Rectal smooth muscle tissue (tissue), 1 donor: ENCODE results near the gene BRICD5.
"Not testable (repeated sequence)": the region's sequence is repeated elsewhere in the genome, so short reads cannot be mapped to it uniquely, and the experiment has no call there.

Experiments
- H3K27ac ChIP-seq: one replicate; pipeline ENCODE4 v1.7.0; 2013; ENCODE audit warnings: low read depth, low read length, inconsistent platforms
- H3K27me3 ChIP-seq: one replicate; pipeline ENCODE4 v1.7.0; 2013; ENCODE audit warnings: low read length; ENCODE audit not compliant: control insufficient read depth, insufficient read depth
- H3K36me3 ChIP-seq: one replicate; pipeline ENCODE4 v1.7.0; 2013; ENCODE audit warnings: low read length; ENCODE audit not compliant: control insufficient read depth, insufficient read depth
- H3K4me1 ChIP-seq: one replicate; pipeline ENCODE4 v1.7.0; 2013; ENCODE audit warnings: low read length; ENCODE audit not compliant: control insufficient read depth, insufficient read depth
- H3K4me3 ChIP-seq: one replicate; pipeline ENCODE4 v1.7.0; 2013; ENCODE audit warnings: low read length
- H3K9ac ChIP-seq: one replicate; pipeline ENCODE4 v1.7.0; 2013; ENCODE audit warnings: low read length

Gene BRICD5

GRCh38 chr16:2210386-2211365 is at the start of gene BRICD5:
BRICD5 (minus strand) TSS chr16:2210863; CDS start chr16:2210833, 30 bp downstream.
- Histone ChIP-seq H3K27me3 (no peaks in the 10 kb centered on the region), H3K9ac (no peak within 1 kb of the TSS), H3K4me1 (peaks cover 15% of the 10 kb centered on the region), H3K36me3 (peaks cover 14% of the 10 kb centered on the region), H3K4me3 (no peak within 1 kb of the TSS), H3K27ac (no peak within 1 kb of the TSS)

- Histone ChIP-seq H3K36me3 (peaks cover 34% of the 10 kb centered on the region), H3K27me3 (no peaks in the 10 kb centered on the region), H3K4me1 (no peaks in the 10 kb centered on the region), H3K9ac (no peak overlapping the region), H3K4me3 (no peak overlapping the region), H3K27ac (no peak overlapping the region)
Observed at GRCh38 chr16:2260250-2260649, 49.6 kb upstream of the BRICD5 start.

GRCh38 chr16:2258530-2258929 is 47.9 kb upstream of the BRICD5 start:
- H3K9ac ChIP-seq, H3K27me3 ChIP-seq, H3K4me3 ChIP-seq, H3K4me1 ChIP-seq, H3K27ac ChIP-seq: not testable (repeated sequence)
- peaks cover 36% of the 10 kb centered on the region for H3K36me3 ChIP-seq

- peaks cover 32% of the 10 kb centered on the region for H3K36me3 ChIP-seq
- H3K9ac ChIP-seq = no peak overlapping the region
- H3K4me3 ChIP-seq = no peak overlapping the region
- no peaks in the 10 kb centered on the region for H3K4me1 ChIP-seq
- no peaks in the 10 kb centered on the region for H3K27me3 ChIP-seq
- no peak overlapping the region for H3K27ac ChIP-seq
Observed at GRCh38 chr16:2257726-2258125, 47.1 kb upstream of the BRICD5 start.

- H3K4me3 ChIP-seq = no peak overlapping the region
Observed at GRCh38 chr16:2256531-2257140, 46.0 kb upstream of the BRICD5 start.

GRCh38 chr16:2253293-2253692 is 42.6 kb upstream of the BRICD5 start:
- peaks cover 10% of the 10 kb centered on the region for H3K4me1 ChIP-seq
- no peaks in the 10 kb centered on the region for H3K27me3 ChIP-seq
- H3K9ac ChIP-seq = no peak overlapping the region
- H3K4me3 ChIP-seq = no peak overlapping the region
- H3K36me3 ChIP-seq = peaks cover 23% of the 10 kb centered on the region
- no peak overlapping the region for H3K27ac ChIP-seq

More at GRCh38 chr16:2256531-2257140, 46.0 kb upstream of the BRICD5 start:
- Histone ChIP-seq H3K27ac (no peak overlapping the region), H3K36me3 (peaks cover 29% of the 10 kb centered on the region), H3K9ac (no peak overlapping the region), H3K4me1 (peaks cover 6% of the 10 kb centered on the region), H3K27me3 (no peaks in the 10 kb centered on the region)

- peaks cover 21% of the 10 kb centered on the region for H3K36me3 ChIP-seq
- H3K27me3 ChIP-seq = no peaks in the 10 kb centered on the region
- H3K4me3 ChIP-seq = no peak overlapping the region
- H3K27ac ChIP-seq = no peak overlapping the region
- no peak overlapping the region for H3K9ac ChIP-seq
- H3K4me1 ChIP-seq = peaks cover 10% of the 10 kb centered on the region
Observed at GRCh38 chr16:2252806-2253148, 42.1 kb upstream of the BRICD5 start.

GRCh38 chr16:2251296-2252111 is 40.8 kb upstream of the BRICD5 start, which contains the start of gene ECI1:
ECI1 (minus strand) TSS chr16:2251587; CDS start chr16:2251566, 21 bp downstream.
- Histone ChIP-seq H3K4me1 (peaks cover 10% of the 10 kb centered on the region), H3K27ac (peak within 1 kb of the TSS; percentile 88), H3K4me3 (peak within 1 kb of the TSS; percentile 78), H3K36me3 (peaks cover 15% of the 10 kb centered on the region), H3K27me3 (no peaks in the 10 kb centered on the region), H3K9ac (peak within 1 kb of the TSS; percentile 73)

GRCh38 chr16:2250652-2251295 is 40.1 kb upstream of the BRICD5 start:
- Histone ChIP-seq H3K9ac (peak overlapping the region; percentile 21), H3K4me1 (peaks cover 10% of the 10 kb centered on the region), H3K27me3 (no peaks in the 10 kb centered on the region), H3K27ac (peak overlapping the region; percentile 88), H3K36me3 (peaks cover 17% of the 10 kb centered on the region), H3K4me3 (peak overlapping the region; percentile 78)

- Histone ChIP-seq H3K9ac (no peak overlapping the region), H3K4me3 (no peak overlapping the region), H3K36me3 (peaks cover 37% of the 10 kb centered on the region), H3K27me3 (no peaks in the 10 kb centered on the region), H3K27ac (no peak overlapping the region), H3K4me1 (peaks cover 4% of the 10 kb centered on the region)
Observed at GRCh38 chr16:2246301-2246885, 35.7 kb upstream of the BRICD5 start.

- no peaks in the 10 kb centered on the region for H3K27me3 ChIP-seq
- H3K4me3 ChIP-seq = no peak overlapping the region
- H3K27ac ChIP-seq = no peak overlapping the region
- no peak overlapping the region for H3K9ac ChIP-seq
- peaks cover 37% of the 10 kb centered on the region for H3K36me3 ChIP-seq
- no peaks in the 10 kb centered on the region for H3K4me1 ChIP-seq
Observed at GRCh38 chr16:2244926-2245795, 34.5 kb upstream of the BRICD5 start.
